GM18517 (cell line): Measurements from ENCODE around the gene KRT34.
"Not testable (repeated sequence)": the region's sequence is repeated elsewhere in the genome, so short reads cannot be mapped to it uniquely, and the experiment has no call there.

Experiments used
- ATAC-seq: cut with Tn5 transposase; IDR thresholded peaks from one replicate; pipeline ENCODE4 v1.9.1; 2021; ENCODE audit warnings: mild to moderate bottlenecking, moderate library complexity; ENCODE audit not compliant: unreplicated experiment

The KRT34 gene

GRCh38 chr17:41367426-41368075 is 14.6 kb downstream of the KRT34 start:
- no peak for ATAC-seq

GRCh38 chr17:41366070-41366469 is 16.0 kb downstream of the KRT34 start:
- no peak for ATAC-seq

- ATAC-seq, result no peak
These were observed 18.2 kb downstream of the KRT34 start for GRCh38 chr17:41363881-41364280.

- no peak for ATAC-seq
These were observed 21.7 kb downstream of the KRT34 start for GRCh38 chr17:41360296-41360995.

- ATAC-seq, result no peak
These were observed 27.6 kb downstream of the KRT34 start for GRCh38 chr17:41354536-41354935.

- ATAC-seq, result no peak
These were observed 29.3 kb downstream of the KRT34 start for GRCh38 chr17:41352597-41353366.

GRCh38 chr17:41351177-41351576 is 30.9 kb downstream of the KRT34 start:
- ATAC-seq, result no peak

- not testable (repeated sequence) for ATAC-seq
These were observed 31.7 kb downstream of the KRT34 start, which contains the start of gene KRT33A for GRCh38 chr17:41350381-41350878. Gene KRT33A, minus strand, starts transcription at chr17:41350828. Its CDS starts 61 bp downstream, at chr17:41350767.

- no peak for ATAC-seq
These were observed 34.0 kb downstream of the KRT34 start for GRCh38 chr17:41347869-41348760.

- ATAC-seq, result not testable (repeated sequence)
These were observed 35.7 kb downstream of the KRT34 start for GRCh38 chr17:41346421-41346820.

GRCh38 chr17:41345992-41346391 is 36.1 kb downstream of the KRT34 start:
- no peak for ATAC-seq

- no peak for ATAC-seq
These were observed 39.1 kb downstream of the KRT34 start for GRCh38 chr17:41343029-41343428.

- no peak for ATAC-seq
These were observed 40.9 kb downstream of the KRT34 start for GRCh38 chr17:41340934-41341861.

GRCh38 chr17:41340494-41340893 is 41.6 kb downstream of the KRT34 start:
- ATAC-seq, result no peak

GRCh38 chr17:41339571-41340172 is 42.4 kb downstream of the KRT34 start:
- ATAC-seq, result no peak

- peak; percentile 45 for ATAC-seq
These were observed 43.1 kb downstream of the KRT34 start for GRCh38 chr17:41338961-41339485.

GRCh38 chr17:41335747-41336146 is 46.4 kb downstream of the KRT34 start:
- ATAC-seq, result no peak

GRCh38 chr17:41334385-41335305 is 47.5 kb downstream of the KRT34 start:
- no peak for ATAC-seq
